Activated CD8-positive, alpha-beta memory T cell treated with anti-CD3 and anti-CD28 coated beads for 1 hour (primary cell): ENCODE measurements around the gene LCMT2.
"Not testable (repeated sequence)": the region's sequence is repeated elsewhere in the genome, so short reads cannot be mapped to it uniquely, and the experiment has no call there.

Source experiments
- DNase-seq, 2 donors: peaks; one replicate each; pipeline ENCODE4 v3.0.0-alpha.2; 2020; ENCODE audit warnings: low read depth in 1 of 2; ENCODE audit errors: extremely low read depth in 1 of 2

Gene LCMT2

GRCh38 chr15:43316016-43316970, 14.1 kb downstream of the LCMT2 start:
- no peak for DNase-seq

GRCh38 chr15:43314171-43314570, 16.2 kb downstream of the LCMT2 start:
- no peak for DNase-seq

GRCh38 chr15:43312378-43312777, 18.0 kb downstream of the LCMT2 start:
- DNase-seq, result no peak

- DNase-seq, result no peak
These were observed 28.1 kb downstream of the LCMT2 start, which contains the start of gene TGM7 for GRCh38 chr15:43302205-43302817. TGM7 (minus strand) TSS chr15:43302255.

GRCh38 chr15:43299884-43300283, 30.5 kb downstream of the LCMT2 start:
- DNase-seq, result no peak

GRCh38 chr15:43299411-43299810, 31.0 kb downstream of the LCMT2 start:
- DNase-seq, result no peak

GRCh38 chr15:43294091-43294706, 36.2 kb downstream of the LCMT2 start:
- no peak for DNase-seq

GRCh38 chr15:43293432-43293831, 36.9 kb downstream of the LCMT2 start:
- DNase-seq, result no peak

GRCh38 chr15:43292375-43293078, 37.8 kb downstream of the LCMT2 start:
- no peak for DNase-seq

- not testable (repeated sequence) for DNase-seq
These were observed 40.7 kb downstream of the LCMT2 start for GRCh38 chr15:43289656-43290055.

- no peak for DNase-seq
These were observed 43.1 kb downstream of the LCMT2 start for GRCh38 chr15:43287254-43287653.

- DNase-seq, result no peak
These were observed 44.3 kb downstream of the LCMT2 start for GRCh38 chr15:43286074-43286473.

GRCh38 chr15:43285609-43286037, 44.8 kb downstream of the LCMT2 start:
- DNase-seq, result peak; percentile 8 to 17

- DNase-seq, result no peak
These were observed 46.8 kb downstream of the LCMT2 start for GRCh38 chr15:43283526-43283925.

GRCh38 chr15:43281926-43282602, 48.3 kb downstream of the LCMT2 start:
- no peak for DNase-seq

GRCh38 chr15:43280996-43281395, 49.4 kb downstream of the LCMT2 start:
- DNase-seq, result no peak

GRCh38 chr15:43279496-43279895, 50.9 kb downstream of the LCMT2 start:
- DNase-seq, result no peak

- DNase-seq, result no peak
These were observed 51.5 kb downstream of the LCMT2 start for GRCh38 chr15:43278869-43279268.

- DNase-seq, result no peak
These were observed 52.5 kb downstream of the LCMT2 start for GRCh38 chr15:43277901-43278300.

GRCh38 chr15:43277231-43277823, 53.0 kb downstream of the LCMT2 start:
- DNase-seq, result no peak
